H1 (cell line): ENCODE measurements around the gene EPHA8. TPM values are rescaled to one million over a fixed set of nuclear protein-coding genes. Genes with fewer than 3 reads are reported as not detected.

Experiments used
- TBP ChIP-seq: IDR thresholded peaks from 2 replicates; pipeline ENCODE4 v1.6.1; 2011; ENCODE audit warnings: low read depth, low read length, improper control_type of control experiment
- polyA plus RNA-seq, 7 experiments: library from polyadenylated mRNA; depleted of rRNA in 3 of 7; stranded (reverse) in 5 of 7; unstranded in 2 of 7; fragments of >200 nt in 5 of 7; fragments of 200-250 nt in 2 of 7; gene quantifications; 1 replicate in 5 of 7; 2 replicates in 1 of 7; 4 replicates in 1 of 7; pipeline versions ENCODE4 v1.2.1 to v1.2.3, GENCODE V29; 2011 to 2013; ENCODE audit warnings: missing spikeins in 2 of 7, mixed read lengths in 2 of 7
- total RNA-seq: library from RNA; stranded (reverse); fragmentation: NEBNext Ultra II Directional; extraction: Animal tissue kit (Norgen Biotek cat#: 25700); gene quantifications from 2 replicates; pipeline ENCODE4 v1.2.1, GENCODE V29; 2021
- TF ChIP-seq, protein P1 (sequence below): fragments of 300-600 bp; sonication (generic); IDR thresholded peaks from 2 replicates; pipeline ENCODE4 v1.7.1; 2012; ENCODE audit warnings: low read length, moderate library complexity, mild to moderate bottlenecking, inconsistent platforms; ENCODE audit not compliant: insufficient replicate concordance

The EPHA8 gene
- total and polyA plus RNA-seq, 2 of the 8 experiments (the other 6 are each of a cell fraction or from before 2014, with no cell fraction given) = 4.0 to 8.4 TPM

DNA sequence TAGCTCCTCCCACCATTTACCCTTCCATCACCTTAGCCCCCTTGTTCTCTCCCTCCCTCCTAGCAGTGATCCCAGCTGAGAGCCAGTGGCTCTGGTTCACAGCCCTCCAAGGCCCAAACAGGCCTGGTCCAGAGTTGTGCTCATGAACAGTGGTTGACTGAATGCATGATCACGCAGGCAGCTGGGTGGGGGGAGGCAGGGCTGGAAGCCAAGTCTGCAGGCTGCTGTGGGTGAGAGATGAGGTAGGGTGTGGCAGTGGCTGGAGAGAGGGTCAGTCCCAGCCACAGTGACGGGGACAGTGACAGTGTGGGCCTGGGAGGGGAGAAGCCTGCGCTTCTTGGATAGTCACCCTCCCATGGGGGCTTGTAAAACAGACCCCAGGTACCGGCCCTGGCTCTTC is 22.2 kb downstream of the EPHA8 start (continued):
- TF ChIP-seq, protein P1, sequence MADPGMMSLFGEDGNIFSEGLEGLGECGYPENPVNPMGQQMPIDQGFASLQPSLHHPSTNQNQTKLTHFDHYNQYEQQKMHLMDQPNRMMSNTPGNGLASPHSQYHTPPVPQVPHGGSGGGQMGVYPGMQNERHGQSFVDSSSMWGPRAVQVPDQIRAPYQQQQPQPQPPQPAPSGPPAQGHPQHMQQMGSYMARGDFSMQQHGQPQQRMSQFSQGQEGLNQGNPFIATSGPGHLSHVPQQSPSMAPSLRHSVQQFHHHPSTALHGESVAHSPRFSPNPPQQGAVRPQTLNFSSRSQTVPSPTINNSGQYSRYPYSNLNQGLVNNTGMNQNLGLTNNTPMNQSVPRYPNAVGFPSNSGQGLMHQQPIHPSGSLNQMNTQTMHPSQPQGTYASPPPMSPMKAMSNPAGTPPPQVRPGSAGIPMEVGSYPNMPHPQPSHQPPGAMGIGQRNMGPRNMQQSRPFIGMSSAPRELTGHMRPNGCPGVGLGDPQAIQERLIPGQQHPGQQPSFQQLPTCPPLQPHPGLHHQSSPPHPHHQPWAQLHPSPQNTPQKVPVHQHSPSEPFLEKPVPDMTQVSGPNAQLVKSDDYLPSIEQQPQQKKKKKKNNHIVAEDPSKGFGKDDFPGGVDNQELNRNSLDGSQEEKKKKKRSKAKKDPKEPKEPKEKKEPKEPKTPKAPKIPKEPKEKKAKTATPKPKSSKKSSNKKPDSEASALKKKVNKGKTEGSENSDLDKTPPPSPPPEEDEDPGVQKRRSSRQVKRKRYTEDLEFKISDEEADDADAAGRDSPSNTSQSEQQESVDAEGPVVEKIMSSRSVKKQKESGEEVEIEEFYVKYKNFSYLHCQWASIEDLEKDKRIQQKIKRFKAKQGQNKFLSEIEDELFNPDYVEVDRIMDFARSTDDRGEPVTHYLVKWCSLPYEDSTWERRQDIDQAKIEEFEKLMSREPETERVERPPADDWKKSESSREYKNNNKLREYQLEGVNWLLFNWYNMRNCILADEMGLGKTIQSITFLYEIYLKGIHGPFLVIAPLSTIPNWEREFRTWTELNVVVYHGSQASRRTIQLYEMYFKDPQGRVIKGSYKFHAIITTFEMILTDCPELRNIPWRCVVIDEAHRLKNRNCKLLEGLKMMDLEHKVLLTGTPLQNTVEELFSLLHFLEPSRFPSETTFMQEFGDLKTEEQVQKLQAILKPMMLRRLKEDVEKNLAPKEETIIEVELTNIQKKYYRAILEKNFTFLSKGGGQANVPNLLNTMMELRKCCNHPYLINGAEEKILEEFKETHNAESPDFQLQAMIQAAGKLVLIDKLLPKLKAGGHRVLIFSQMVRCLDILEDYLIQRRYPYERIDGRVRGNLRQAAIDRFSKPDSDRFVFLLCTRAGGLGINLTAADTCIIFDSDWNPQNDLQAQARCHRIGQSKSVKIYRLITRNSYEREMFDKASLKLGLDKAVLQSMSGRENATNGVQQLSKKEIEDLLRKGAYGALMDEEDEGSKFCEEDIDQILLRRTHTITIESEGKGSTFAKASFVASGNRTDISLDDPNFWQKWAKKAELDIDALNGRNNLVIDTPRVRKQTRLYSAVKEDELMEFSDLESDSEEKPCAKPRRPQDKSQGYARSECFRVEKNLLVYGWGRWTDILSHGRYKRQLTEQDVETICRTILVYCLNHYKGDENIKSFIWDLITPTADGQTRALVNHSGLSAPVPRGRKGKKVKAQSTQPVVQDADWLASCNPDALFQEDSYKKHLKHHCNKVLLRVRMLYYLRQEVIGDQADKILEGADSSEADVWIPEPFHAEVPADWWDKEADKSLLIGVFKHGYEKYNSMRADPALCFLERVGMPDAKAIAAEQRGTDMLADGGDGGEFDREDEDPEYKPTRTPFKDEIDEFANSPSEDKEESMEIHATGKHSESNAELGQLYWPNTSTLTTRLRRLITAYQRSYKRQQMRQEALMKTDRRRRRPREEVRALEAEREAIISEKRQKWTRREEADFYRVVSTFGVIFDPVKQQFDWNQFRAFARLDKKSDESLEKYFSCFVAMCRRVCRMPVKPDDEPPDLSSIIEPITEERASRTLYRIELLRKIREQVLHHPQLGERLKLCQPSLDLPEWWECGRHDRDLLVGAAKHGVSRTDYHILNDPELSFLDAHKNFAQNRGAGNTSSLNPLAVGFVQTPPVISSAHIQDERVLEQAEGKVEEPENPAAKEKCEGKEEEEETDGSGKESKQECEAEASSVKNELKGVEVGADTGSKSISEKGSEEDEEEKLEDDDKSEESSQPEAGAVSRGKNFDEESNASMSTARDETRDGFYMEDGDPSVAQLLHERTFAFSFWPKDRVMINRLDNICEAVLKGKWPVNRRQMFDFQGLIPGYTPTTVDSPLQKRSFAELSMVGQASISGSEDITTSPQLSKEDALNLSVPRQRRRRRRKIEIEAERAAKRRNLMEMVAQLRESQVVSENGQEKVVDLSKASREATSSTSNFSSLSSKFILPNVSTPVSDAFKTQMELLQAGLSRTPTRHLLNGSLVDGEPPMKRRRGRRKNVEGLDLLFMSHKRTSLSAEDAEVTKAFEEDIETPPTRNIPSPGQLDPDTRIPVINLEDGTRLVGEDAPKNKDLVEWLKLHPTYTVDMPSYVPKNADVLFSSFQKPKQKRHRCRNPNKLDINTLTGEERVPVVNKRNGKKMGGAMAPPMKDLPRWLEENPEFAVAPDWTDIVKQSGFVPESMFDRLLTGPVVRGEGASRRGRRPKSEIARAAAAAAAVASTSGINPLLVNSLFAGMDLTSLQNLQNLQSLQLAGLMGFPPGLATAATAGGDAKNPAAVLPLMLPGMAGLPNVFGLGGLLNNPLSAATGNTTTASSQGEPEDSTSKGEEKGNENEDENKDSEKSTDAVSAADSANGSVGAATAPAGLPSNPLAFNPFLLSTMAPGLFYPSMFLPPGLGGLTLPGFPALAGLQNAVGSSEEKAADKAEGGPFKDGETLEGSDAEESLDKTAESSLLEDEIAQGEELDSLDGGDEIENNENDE = no peak
- no peak for TF ChIP-seq TBP
